Suppressor macrophage (primary cell): ENCODE measurements around the gene KRT32.

Experiments used
- DNase-seq, 4 experiments: peaks; one replicate each; pipeline ENCODE4 v3.0.0-alpha.2; 2020 to 2022

Gene KRT32

GRCh38 chr17:41492351-41492750, 25.2 kb upstream of the KRT32 start:
- peak; percentile 81 to 94 (median 88) for DNase-seq

GRCh38 chr17:41491476-41491875, 24.3 kb upstream of the KRT32 start:
- no peak for DNase-seq

- peak; percentile 29 to 71 (median 55) for DNase-seq
Measured at GRCh38 chr17:41490000-41490990, 23.1 kb upstream of the KRT32 start.

- DNase-seq: no peak
Measured at GRCh38 chr17:41489531-41489930, 22.3 kb upstream of the KRT32 start, which contains the start of gene KRT36. TSS of gene KRT36 (minus strand) at chr17:41489910. CDS start at chr17:41489864, 46 bp downstream.

GRCh38 chr17:41486809-41487530, 19.8 kb upstream of the KRT32 start:
- peak; percentile 42 to 77 (median 58) for DNase-seq

- DNase-seq: no peak
Measured at GRCh38 chr17:41486316-41486715, 19.1 kb upstream of the KRT32 start.

GRCh38 chr17:41484920-41485904, 18.0 kb upstream of the KRT32 start:
- no peak for DNase-seq

GRCh38 chr17:41483991-41484826, 17.0 kb upstream of the KRT32 start:
- no peak for DNase-seq

- DNase-seq: no peak
Measured at GRCh38 chr17:41483531-41483930, 16.3 kb upstream of the KRT32 start.

- DNase-seq: no peak
Measured at GRCh38 chr17:41481036-41481435, 13.8 kb upstream of the KRT32 start, which contains the start of gene KRT35. TSS of gene KRT35 (minus strand) at chr17:41481151. CDS start at chr17:41481097, 54 bp downstream.

GRCh38 chr17:41480581-41480980, 13.4 kb upstream of the KRT32 start:
- no peak for DNase-seq

- DNase-seq: peak in 2 of 4 experiments; percentile 55 to 87
Measured at GRCh38 chr17:41480136-41480535, 12.9 kb upstream of the KRT32 start.

- DNase-seq: no peak
Measured at GRCh38 chr17:41478237-41478636, 11.1 kb upstream of the KRT32 start.

GRCh38 chr17:41476866-41477815, 10.0 kb upstream of the KRT32 start:
- no peak for DNase-seq

- no peak for DNase-seq
Measured at GRCh38 chr17:41475421-41475820, 8.2 kb upstream of the KRT32 start.

GRCh38 chr17:41474863-41475262, 7.7 kb upstream of the KRT32 start:
- DNase-seq: no peak

- DNase-seq: no peak
Measured at GRCh38 chr17:41468346-41468745, 1.2 kb upstream of the KRT32 start.

GRCh38 chr17:41467561-41467960, 375 bp upstream of the KRT32 start:
- no peak for DNase-seq

GRCh38 chr17:41464682-41465081, 2.5 kb downstream of the KRT32 start:
- DNase-seq: peak in 3 of 4 experiments; percentile 14 to 31 (median 29)

GRCh38 chr17:41464173-41464572, 3.0 kb downstream of the KRT32 start:
- DNase-seq: no peak
